Fibroblast of pulmonary artery (primary cell): Measurements from ENCODE around the gene MACROD2.

Experiments used
- DNase-seq: peaks from one replicate; pipeline ENCODE4 v3.0.0-alpha.2; 2010; ENCODE audit warnings: low read depth
- H3K4me3 ChIP-seq: replicated peaks from 2 replicates; pipeline ENCODE4 v1.5.1; 2011; ENCODE audit warnings: low read depth, mild to moderate bottlenecking, control low read depth, low read length, moderate library complexity
- TF ChIP-seq, protein P1 (sequence below): IDR thresholded peaks from 2 replicates; pipeline ENCODE4 v1.5.1; 2011; ENCODE audit warnings: mild to moderate bottlenecking, control low read depth, low read length, inconsistent platforms; ENCODE audit errors: missing control alignments

Gene MACROD2

DNA sequence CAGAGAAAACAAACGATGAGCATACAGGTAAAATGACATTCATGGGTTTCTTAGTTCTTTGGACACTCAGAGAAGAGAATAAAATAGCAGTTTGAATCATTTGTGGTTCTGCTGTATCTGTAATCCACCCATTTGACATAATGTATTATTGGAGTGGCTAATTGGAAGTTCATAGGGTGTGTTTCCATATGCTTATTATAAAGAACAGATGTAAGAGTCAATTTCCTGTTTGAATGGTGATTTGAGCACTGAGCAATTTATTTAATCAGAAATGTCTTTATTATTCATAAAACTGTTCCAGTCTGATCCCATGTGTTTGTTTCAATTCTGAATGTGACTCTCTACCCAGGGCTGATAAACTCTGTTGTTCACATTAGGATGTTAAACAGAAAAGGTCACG is 1638.8 kb downstream of the MACROD2 start:
- no peak for DNase-seq
- TF ChIP-seq, protein P1, sequence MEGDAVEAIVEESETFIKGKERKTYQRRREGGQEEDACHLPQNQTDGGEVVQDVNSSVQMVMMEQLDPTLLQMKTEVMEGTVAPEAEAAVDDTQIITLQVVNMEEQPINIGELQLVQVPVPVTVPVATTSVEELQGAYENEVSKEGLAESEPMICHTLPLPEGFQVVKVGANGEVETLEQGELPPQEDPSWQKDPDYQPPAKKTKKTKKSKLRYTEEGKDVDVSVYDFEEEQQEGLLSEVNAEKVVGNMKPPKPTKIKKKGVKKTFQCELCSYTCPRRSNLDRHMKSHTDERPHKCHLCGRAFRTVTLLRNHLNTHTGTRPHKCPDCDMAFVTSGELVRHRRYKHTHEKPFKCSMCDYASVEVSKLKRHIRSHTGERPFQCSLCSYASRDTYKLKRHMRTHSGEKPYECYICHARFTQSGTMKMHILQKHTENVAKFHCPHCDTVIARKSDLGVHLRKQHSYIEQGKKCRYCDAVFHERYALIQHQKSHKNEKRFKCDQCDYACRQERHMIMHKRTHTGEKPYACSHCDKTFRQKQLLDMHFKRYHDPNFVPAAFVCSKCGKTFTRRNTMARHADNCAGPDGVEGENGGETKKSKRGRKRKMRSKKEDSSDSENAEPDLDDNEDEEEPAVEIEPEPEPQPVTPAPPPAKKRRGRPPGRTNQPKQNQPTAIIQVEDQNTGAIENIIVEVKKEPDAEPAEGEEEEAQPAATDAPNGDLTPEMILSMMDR = no peak
- no peak overlapping the region for H3K4me3 ChIP-seq

DNA sequence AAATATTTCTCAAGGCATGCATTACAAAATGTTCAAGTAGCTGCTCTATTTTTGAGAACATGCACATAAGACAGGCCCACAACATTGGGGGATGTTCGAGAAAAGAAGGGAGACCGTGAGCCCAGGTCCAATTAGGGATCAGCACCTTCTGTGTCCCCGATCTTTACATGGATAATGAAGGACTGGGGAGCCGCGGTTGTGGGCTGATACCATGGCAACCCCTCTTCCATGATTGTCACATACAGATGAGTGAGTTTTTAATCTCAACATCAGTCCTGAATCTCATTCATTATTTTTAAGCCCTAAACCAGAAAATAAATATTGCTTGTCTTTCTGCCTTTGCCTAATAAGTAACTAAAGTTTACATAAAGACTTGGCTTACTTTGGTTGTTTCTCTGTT is 1642.2 kb downstream of the MACROD2 start:
- DNase-seq = no peak
- TF ChIP-seq, protein P1 = no peak
- H3K4me3 ChIP-seq = no peak overlapping the region

DNA sequence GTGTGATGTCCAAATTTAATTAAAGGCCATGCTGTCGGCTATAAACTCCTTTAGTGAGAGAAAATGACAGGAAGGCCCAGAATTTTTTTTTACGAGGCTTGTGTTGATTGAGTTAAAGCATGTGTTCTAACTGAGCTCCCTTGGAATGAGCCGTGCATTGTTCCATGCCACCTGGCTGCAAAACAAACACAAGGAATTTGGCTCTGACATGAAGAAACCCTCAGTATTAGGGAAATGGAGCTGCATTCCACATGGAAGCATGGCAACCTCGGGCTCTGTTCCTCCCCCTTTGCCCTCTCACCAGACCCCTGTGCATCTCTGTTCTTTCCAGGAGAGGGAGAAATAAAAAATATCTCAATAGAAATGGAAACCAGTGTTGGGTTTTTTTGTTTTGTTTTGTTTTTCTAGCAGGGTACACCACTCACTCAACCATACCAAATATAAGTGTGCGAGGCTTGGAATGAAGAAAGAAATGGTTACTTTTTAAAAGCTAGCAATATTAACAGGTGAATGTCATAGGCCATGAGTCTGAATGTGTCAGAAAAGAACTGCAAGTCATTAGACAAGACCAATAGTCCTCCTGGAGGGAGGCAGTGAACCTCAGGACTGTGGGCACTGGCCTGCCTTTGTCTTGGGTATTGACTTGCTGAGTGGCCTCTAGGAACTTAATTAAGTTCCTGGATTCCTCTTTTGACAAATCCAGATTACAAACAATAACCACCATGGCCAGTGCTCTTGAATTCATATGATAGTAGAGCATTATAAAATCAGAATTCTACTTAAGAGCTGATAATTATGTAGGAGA is 1642.8 kb downstream of the MACROD2 start:
- DNase-seq = no peak
- no peak overlapping the region for H3K4me3 ChIP-seq
- TF ChIP-seq, protein P1 = no peak

DNA sequence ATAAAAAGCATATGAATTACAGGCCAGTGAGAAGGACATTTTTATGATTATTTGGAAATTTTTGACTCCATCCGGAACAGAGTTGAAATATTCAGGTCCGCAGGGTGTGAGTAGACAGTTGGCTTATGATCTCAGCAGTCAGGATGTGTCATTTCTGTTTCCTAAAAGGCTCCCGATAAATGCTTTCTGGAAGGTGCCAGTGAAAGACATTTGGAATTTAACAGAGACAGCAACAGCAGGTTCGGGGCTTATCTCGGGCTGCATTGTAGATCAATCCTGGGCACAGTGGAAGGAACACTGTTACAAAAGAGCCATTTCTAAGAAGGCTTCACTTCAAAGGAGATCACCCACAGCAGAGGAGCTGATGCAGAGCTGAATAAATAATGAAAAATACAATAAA is 1643.5 kb downstream of the MACROD2 start:
- TF ChIP-seq, protein P1 = no peak
- no peak for DNase-seq
- no peak overlapping the region for H3K4me3 ChIP-seq

DNA sequence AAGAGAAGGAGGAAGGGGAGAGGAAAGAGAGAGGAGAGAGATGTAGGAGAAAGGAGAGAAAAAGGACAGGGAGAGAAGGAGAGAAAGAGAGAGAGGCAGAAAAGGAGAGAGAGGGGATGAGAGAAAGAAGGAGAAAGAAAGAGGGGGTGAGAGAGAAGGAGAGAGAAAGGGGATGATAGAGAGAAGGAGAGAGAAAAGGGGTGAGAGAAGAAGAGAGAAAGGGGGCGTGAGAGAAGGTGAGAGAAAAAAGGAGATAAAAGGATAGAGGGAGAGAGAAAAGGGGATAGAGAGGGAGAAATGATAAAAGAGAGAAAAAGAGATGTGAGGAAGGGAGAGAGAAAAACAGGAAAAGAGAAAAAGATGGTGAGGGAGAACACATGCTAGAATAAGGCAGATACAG is 1644.5 kb downstream of the MACROD2 start:
- no peak for DNase-seq
- no peak overlapping the region for H3K4me3 ChIP-seq
- TF ChIP-seq, protein P1 = no peak

DNA sequence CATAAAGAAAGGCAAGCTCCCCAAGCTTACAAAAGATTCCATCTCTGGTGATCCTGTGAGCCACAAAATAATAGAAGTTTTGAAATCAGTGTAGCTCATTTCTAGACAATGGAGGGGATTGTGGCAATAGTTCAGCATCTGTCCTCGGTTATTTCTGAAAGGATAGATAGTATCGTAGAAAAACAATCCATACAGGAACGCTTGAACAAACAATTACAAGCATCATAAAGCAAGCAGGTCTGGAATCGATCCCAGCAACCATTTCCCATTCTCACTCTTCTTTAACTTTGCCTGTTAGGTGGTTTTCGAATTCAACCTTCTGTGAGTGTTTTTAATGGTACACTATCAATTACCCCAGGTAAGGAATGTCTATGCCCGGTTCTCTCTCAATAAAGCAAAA is 1646.8 kb downstream of the MACROD2 start:
- no peak for DNase-seq
- TF ChIP-seq, protein P1 = no peak
- H3K4me3 ChIP-seq = no peak overlapping the region

DNA sequence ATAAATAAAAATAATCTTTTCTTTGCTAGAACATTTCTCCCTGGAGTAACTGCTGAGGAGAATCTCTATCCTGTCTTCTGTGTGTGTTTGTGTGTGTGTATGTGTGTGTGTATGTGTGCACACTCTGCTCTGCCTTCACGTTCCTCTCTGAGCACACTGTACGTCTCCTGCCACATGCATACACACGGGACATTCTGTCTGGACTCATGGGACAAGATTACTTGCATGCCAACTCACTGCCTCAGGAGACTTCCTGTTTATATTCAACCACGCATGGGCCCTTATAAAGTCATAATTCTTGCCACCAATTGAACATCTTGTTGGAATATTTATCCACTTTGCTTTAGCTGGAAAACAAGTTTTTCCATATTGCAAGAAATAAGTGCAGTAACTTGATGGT is 1647.4 kb downstream of the MACROD2 start:
- peak; percentile 13 for DNase-seq
- H3K4me3 ChIP-seq = no peak overlapping the region
- TF ChIP-seq, protein P1 = no peak
